Naive thymus-derived CD8-positive, alpha-beta T cell (primary cell): ENCODE results near the gene PHOSPHO2. TPM values are rescaled to one million over a fixed set of nuclear protein-coding genes. Genes with fewer than 3 reads are reported as not detected.

Experiments used
- ATAC-seq, 2 donors: fragments of 150-1000 bp; cut with Tn5 transposase in 1 of 2; sonication (Bioruptor Pico), chemical (Tn5 transposase) in 1 of 2; 1 replicate in 1 of 2; 2 replicates in 1 of 2; pipeline ENCODE4 v1.10.0; 2021; ENCODE audit warnings: mild to moderate bottlenecking in 2 of 2, moderate library complexity in 2 of 2
- POLR2A ChIA-PET: fragments of 350-600 bp; sonication (Branson Sonifier 250); formaldehyde crosslinking; loops from one replicate; lab custom pipeline; 2021; ENCODE audit warnings: antibody characterized with exemption; lab: Charles Lee
- DNase-seq, 10 donors: peaks; one replicate each; pipeline versions ENCODE4 v3.0.0 to v3.0.0-alpha.2; 2020 to 2022
- H3K27ac Mint-ChIP-seq, 10 donors: one replicate each; pipeline ENCODE4 v1.8.0; 2020 to 2022; ENCODE audit warnings: mild to moderate bottlenecking in 10 of 10, mixed read lengths in 10 of 10, moderate library complexity in 4 of 10, inconsistent platforms in 1 of 10
- H3K27me3 Mint-ChIP-seq, 5 donors: one replicate each; pipeline ENCODE4 v1.8.0; 2021 to 2022; ENCODE audit warnings: mixed read lengths in 5 of 5
- H3K36me3 Mint-ChIP-seq, 3 donors: one replicate each; pipeline ENCODE4 v1.8.0; 2020 to 2022; ENCODE audit warnings: mixed read lengths in 3 of 3, mild to moderate bottlenecking in 2 of 3, inconsistent platforms in 1 of 3
- H3K4me1 Mint-ChIP-seq, 4 donors: one replicate each; pipeline ENCODE4 v1.8.0; 2021 to 2022; ENCODE audit warnings: mixed read lengths in 4 of 4
- H3K4me3 Mint-ChIP-seq, 10 donors: one replicate each; pipeline ENCODE4 v1.8.0; 2020 to 2022; ENCODE audit warnings: mild to moderate bottlenecking in 10 of 10, mixed read lengths in 10 of 10, moderate library complexity in 6 of 10, inconsistent platforms in 1 of 10
- H3K9me3 Mint-ChIP-seq, 9 donors: one replicate each; pipeline ENCODE4 v1.8.0; 2020 to 2022; ENCODE audit warnings: mixed read lengths in 9 of 9, mild to moderate bottlenecking in 3 of 9, inconsistent platforms in 1 of 9, moderate library complexity in 1 of 9
- polyA plus RNA-seq, 3 donors: library from polyadenylated mRNA; unstranded; fragments of 300-500 nt; fragmentation: Illumina TruSeq; gene quantifications; one replicate each; pipeline ENCODE4 v1.2.3, GENCODE V29; 2021
- total RNA-seq, 8 experiments: library from RNA in 2 of 8; stranded (reverse) in 2 of 8; gene quantifications; one replicate each; pipeline ENCODE4 v1.2.3 and lab custom pipeline; 2021 to 2026

PHOSPHO2 gene
- total RNA-seq: 1 to 10 TPM; 7.7 to 8.2 TPM
- 1 to 10 TPM; 5.5 to 8.8 (median 6.3) TPM for polyA plus RNA-seq
- 0.93 to 3.5 (median 2.2) reads per million in 6 experiments for total RNA-seq (lab: John Stamatoyannopoulos, UW)

GRCh38 chr2:169694113-169694893 is at the start of gene PHOSPHO2, which contains the start of gene CFAP210:
Gene PHOSPHO2 (plus strand): TSS chr2:169694469. CDS start chr2:169700972, 6,503 bp downstream.
Gene CFAP210 (minus strand): TSS chr2:169694405. CDS start chr2:169694327, 78 bp downstream.
- DNase-seq (peak; percentile 94 to 100 (median 99)), ATAC-seq (peak; percentile 88 to 94)
- H3K27me3 Mint-ChIP-seq: peaks cover 0 to 16% (median 2%) of the 10 kb centered on the region in 5 donors
- peaks cover 6 to 19% (median 17%) of the 10 kb centered on the region in 9 donors for H3K9me3 Mint-ChIP-seq
- peak within 1 kb of the TSS; percentile 83 to 97 (median 91) for H3K4me3 Mint-ChIP-seq
- peaks cover 7 to 24% (median 22%) of the 10 kb centered on the region in 4 donors for H3K4me1 Mint-ChIP-seq
- peaks cover 13 to 16% (median 15%) of the 10 kb centered on the region in 3 donors for H3K36me3 Mint-ChIP-seq
- POLR2A ChIA-PET: interaction anchor here (1.0 kb wide), 2 partner anchors 104 to 110 kb away, joined by 3 to 5 read pairs; partner anchors contain the start of genes PPIG and SSB
- H3K27ac Mint-ChIP-seq: peak within 1 kb of the TSS; percentile 91 to 100 (median 99)

- H3K36me3 Mint-ChIP-seq: no peaks in the 10 kb centered on the region
- no peak overlapping the region for H3K4me3 Mint-ChIP-seq
- POLR2A ChIA-PET: no interaction called here
- peaks cover 0 to 15% (median 4%) of the 10 kb centered on the region in 9 donors for H3K9me3 Mint-ChIP-seq
- DNase-seq (no peak), ATAC-seq (no peak)
- peaks cover 0 to 4% (median 2%) of the 10 kb centered on the region in 5 donors for H3K27me3 Mint-ChIP-seq
- H3K27ac Mint-ChIP-seq: no peak overlapping the region
- no peaks in the 10 kb centered on the region for H3K4me1 Mint-ChIP-seq
Observed at GRCh38 chr2:169647496-169647895, 46.8 kb upstream of the PHOSPHO2 start.

- POLR2A ChIA-PET: no interaction called here
- DNase-seq (no peak), ATAC-seq (no peak)
- peaks cover 6 to 17% (median 13%) of the 10 kb centered on the region in 5 donors for H3K27me3 Mint-ChIP-seq
- H3K4me3 Mint-ChIP-seq: no peak overlapping the region
- peaks cover 0 to 7% (median under 1%) of the 10 kb centered on the region in 9 donors for H3K9me3 Mint-ChIP-seq
- no peaks in the 10 kb centered on the region for H3K4me1 Mint-ChIP-seq
- H3K27ac Mint-ChIP-seq: no peak overlapping the region
- H3K36me3 Mint-ChIP-seq: no peaks in the 10 kb centered on the region
Observed at GRCh38 chr2:169649278-169649677, 45.0 kb upstream of the PHOSPHO2 start.

GRCh38 chr2:169653636-169654035 is 40.6 kb upstream of the PHOSPHO2 start:
- Mint-ChIP-seq H3K27ac (no peak overlapping the region), H3K4me1 (no peaks in the 10 kb centered on the region), H3K27me3 (peaks cover 8 to 28% (median 20%) of the 10 kb centered on the region in 5 donors), H3K9me3 (no peaks in the 10 kb centered on the region), H3K36me3 (no peaks in the 10 kb centered on the region), H3K4me3 (no peak overlapping the region)
- DNase-seq: no peak
- POLR2A ChIA-PET: no interaction called here
- ATAC-seq: no peak

- H3K36me3 Mint-ChIP-seq: peaks cover 0 to 2% (median 0%) of the 10 kb centered on the region in 3 donors
- POLR2A ChIA-PET: no interaction called here
Observed at GRCh38 chr2:169656164-169656563, 38.1 kb upstream of the PHOSPHO2 start.

GRCh38 chr2:169658877-169659276 is 35.4 kb upstream of the PHOSPHO2 start:
- Mint-ChIP-seq H3K36me3 (peaks cover 0 to 2% (median 0%) of the 10 kb centered on the region in 3 donors), H3K27ac (no peak overlapping the region), H3K27me3 (peaks cover 3 to 23% (median 7%) of the 10 kb centered on the region in 5 donors), H3K4me3 (no peak overlapping the region), H3K9me3 (no peaks in the 10 kb centered on the region), H3K4me1 (peaks cover 0 to 8% (median 0%) of the 10 kb centered on the region in 4 donors)
- DNase-seq: no peak
- POLR2A ChIA-PET: no interaction called here
- ATAC-seq: no peak

More at GRCh38 chr2:169656164-169656563, 38.1 kb upstream of the PHOSPHO2 start:
- Mint-ChIP-seq H3K9me3 (no peaks in the 10 kb centered on the region), H3K27me3 (peaks cover 8 to 30% (median 20%) of the 10 kb centered on the region in 5 donors), H3K27ac (no peak overlapping the region), H3K4me3 (no peak overlapping the region), H3K4me1 (peaks cover 0 to 7% (median 0%) of the 10 kb centered on the region in 4 donors)
- no peak for DNase-seq
- ATAC-seq: no peak

- Mint-ChIP-seq H3K4me3 (no peak overlapping the region), H3K36me3 (peaks cover 0 to 2% (median 0%) of the 10 kb centered on the region in 3 donors), H3K27me3 (peaks cover 0 to 19% (median 7%) of the 10 kb centered on the region in 5 donors), H3K4me1 (peaks cover 0 to 8% (median 0%) of the 10 kb centered on the region in 4 donors), H3K27ac (no peak overlapping the region), H3K9me3 (no peaks in the 10 kb centered on the region)
- POLR2A ChIA-PET: no interaction called here
- ATAC-seq: no peak
- no peak for DNase-seq
Observed at GRCh38 chr2:169659320-169659719, 34.9 kb upstream of the PHOSPHO2 start.

- Mint-ChIP-seq H3K27me3 (peaks cover 0 to 11% (median 2%) of the 10 kb centered on the region in 5 donors), H3K36me3 (peaks cover 0 to 2% (median 0%) of the 10 kb centered on the region in 3 donors), H3K4me3 (no peak overlapping the region), H3K4me1 (peaks cover 0 to 8% (median 0%) of the 10 kb centered on the region in 4 donors), H3K27ac (peak overlapping the region in 1 of 10 donors; percentile 3), H3K9me3 (no peaks in the 10 kb centered on the region)
- DNase-seq (no peak), ATAC-seq (no peak)
- POLR2A ChIA-PET: no interaction called here
Observed at GRCh38 chr2:169661265-169661664, 33.0 kb upstream of the PHOSPHO2 start.

GRCh38 chr2:169662744-169663143 is 31.5 kb upstream of the PHOSPHO2 start:
- H3K27ac Mint-ChIP-seq: no peak overlapping the region
- H3K4me1 Mint-ChIP-seq: peaks cover 0 to 8% (median 0%) of the 10 kb centered on the region in 4 donors
- ATAC-seq: no peak
- no peaks in the 10 kb centered on the region for H3K9me3 Mint-ChIP-seq
- no peak for DNase-seq
- H3K27me3 Mint-ChIP-seq: peaks cover 0 to 9% (median 2%) of the 10 kb centered on the region in 5 donors
- H3K36me3 Mint-ChIP-seq: peaks cover 0 to 2% (median 0%) of the 10 kb centered on the region in 3 donors
- POLR2A ChIA-PET: no interaction called here
- H3K4me3 Mint-ChIP-seq: no peak overlapping the region

- no peak overlapping the region for H3K4me3 Mint-ChIP-seq
- H3K27ac Mint-ChIP-seq: no peak overlapping the region
- peaks cover 0 to 8% (median 0%) of the 10 kb centered on the region in 4 donors for H3K4me1 Mint-ChIP-seq
- POLR2A ChIA-PET: no interaction called here
- DNase-seq: no peak
- H3K27me3 Mint-ChIP-seq: peaks cover 0 to 9% (median 2%) of the 10 kb centered on the region in 5 donors
- no peaks in the 10 kb centered on the region for H3K9me3 Mint-ChIP-seq
- no peak for ATAC-seq
- peaks cover 0 to 2% (median 0%) of the 10 kb centered on the region in 3 donors for H3K36me3 Mint-ChIP-seq
Observed at GRCh38 chr2:169663247-169663646, 31.0 kb upstream of the PHOSPHO2 start.

GRCh38 chr2:169664600-169664977 is 29.7 kb upstream of the PHOSPHO2 start:
- Mint-ChIP-seq H3K36me3 (peaks cover 0 to 2% (median 0%) of the 10 kb centered on the region in 3 donors), H3K4me1 (peaks cover 0 to 3% (median 0%) of the 10 kb centered on the region in 4 donors), H3K27ac (peak overlapping the region in 1 of 10 donors; percentile 12), H3K27me3 (peaks cover 0 to 8% (median 4%) of the 10 kb centered on the region in 5 donors), H3K9me3 (peaks cover 0 to 2% (median 0%) of the 10 kb centered on the region in 9 donors), H3K4me3 (no peak overlapping the region)
- DNase-seq (no peak), ATAC-seq (no peak)
- POLR2A ChIA-PET: no interaction called here

- POLR2A ChIA-PET: no interaction called here
- no peak for ATAC-seq
- Mint-ChIP-seq H3K4me3 (no peak overlapping the region), H3K36me3 (no peaks in the 10 kb centered on the region), H3K4me1 (peaks cover 0 to 2% (median 0%) of the 10 kb centered on the region in 4 donors), H3K27me3 (peaks cover 0 to 8% (median 4%) of the 10 kb centered on the region in 5 donors), H3K9me3 (peaks cover 0 to 2% (median 0%) of the 10 kb centered on the region in 9 donors), H3K27ac (peak overlapping the region in 1 of 10 donors; percentile 12)
- no peak for DNase-seq
Observed at GRCh38 chr2:169664978-169665930, 29.0 kb upstream of the PHOSPHO2 start.
